Erythroblast (primary cell): ENCODE data around the gene TBCA.

ENCODE experiments used
- GATA1 ChIP-seq: IDR thresholded peaks from 2 replicates; pipeline ENCODE4 v1.6.1; 2011; ENCODE audit warnings: low read depth, mild to moderate bottlenecking, control low read depth, low read length, moderate library complexity
- POLR2A ChIP-seq: IDR thresholded peaks from 2 replicates; pipeline ENCODE4 v1.6.1; 2011; ENCODE audit warnings: mild to moderate bottlenecking, low read length

DNA sequence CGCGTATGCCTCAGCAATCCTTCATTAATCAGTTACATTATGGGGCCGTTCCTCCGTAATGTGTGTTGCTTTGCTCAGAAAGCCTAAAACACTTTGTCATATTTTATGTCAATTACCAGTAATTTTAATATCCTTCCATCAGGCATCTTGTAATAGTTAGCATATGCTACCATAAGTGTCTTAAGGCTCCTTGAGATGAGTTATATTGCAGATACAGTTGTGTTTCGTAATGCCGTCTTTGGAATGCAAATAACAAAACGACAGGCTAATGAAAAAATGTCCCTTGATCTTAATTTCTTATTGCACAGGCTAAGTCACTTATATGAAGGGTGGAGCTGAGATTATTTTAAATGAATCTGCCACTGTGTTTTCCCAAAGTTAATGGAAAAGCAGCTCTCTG lies 50.5 kb downstream of the TBCA start:
- TF ChIP-seq POLR2A (no peak), GATA1 (no peak)
